HEK293T (cell line): ENCODE data around the gene MGLL.

Experiments used
- ARNT ChIP-seq: fragments of 450-650 bp; IDR thresholded peaks from 2 replicates; pipeline ENCODE4 v1.6.1; 2017; ENCODE audit warnings: mild to moderate bottlenecking
- BHLHE40 ChIP-seq: fragments of 450-650 bp; IDR thresholded peaks from 2 replicates; pipeline ENCODE4 v1.6.1; 2016; ENCODE audit warnings: mild to moderate bottlenecking, moderate library complexity, borderline replicate concordance
- ELF4 ChIP-seq: fragments of 450-650 bp; IDR thresholded peaks from 2 replicates; pipeline ENCODE4 v1.6.1; 2017; ENCODE audit warnings: antibody characterized with exemption
- FOXA1 ChIP-seq: fragments of 450-650 bp; IDR thresholded peaks from 2 replicates; pipeline ENCODE4 v1.6.1; 2016; ENCODE audit warnings: mild to moderate bottlenecking
- FOXM1 ChIP-seq: fragments of 450-650 bp; IDR thresholded peaks from 2 replicates; pipeline ENCODE4 v1.6.1; 2017; ENCODE audit warnings: mild to moderate bottlenecking, borderline replicate concordance
- LEF1 ChIP-seq: fragments of 450-650 bp; IDR thresholded peaks from 2 replicates; pipeline ENCODE4 v1.6.1; 2017; ENCODE audit warnings: mild to moderate bottlenecking, borderline replicate concordance
- NFRKB ChIP-seq: fragments of 450-650 bp; IDR thresholded peaks from 2 replicates; pipeline ENCODE4 v1.6.1; 2016; ENCODE audit warnings: mild to moderate bottlenecking, moderate library complexity
- SP1 ChIP-seq: fragments of 450-650 bp; IDR thresholded peaks from 2 replicates; pipeline ENCODE4 v1.6.1; 2017
- TARDBP ChIP-seq: fragments of 450-650 bp; IDR thresholded peaks from 2 replicates; pipeline ENCODE4 v1.6.1; 2016
- ZNF384 ChIP-seq: fragments of 450-650 bp; IDR thresholded peaks from 2 replicates; pipeline ENCODE4 v1.6.1; 2016

GRCh38 chr3:127754411-127755304, 67.7 kb downstream of the MGLL start:
- TF ChIP-seq SP1 (no peak), ZNF384 (no peak), FOXA1 (no peak), TARDBP (no peak), BHLHE40 (no peak), NFRKB (no peak), ARNT (no peak), FOXM1 (no peak), LEF1 (no peak), ELF4 (no peak)
